ENCODE data around the gene TAC3.
"Not testable (repeated sequence)": the region's sequence is repeated elsewhere in the genome, so short reads cannot be mapped to it uniquely, and the experiment has no call there.

Gene TAC3

DNA sequence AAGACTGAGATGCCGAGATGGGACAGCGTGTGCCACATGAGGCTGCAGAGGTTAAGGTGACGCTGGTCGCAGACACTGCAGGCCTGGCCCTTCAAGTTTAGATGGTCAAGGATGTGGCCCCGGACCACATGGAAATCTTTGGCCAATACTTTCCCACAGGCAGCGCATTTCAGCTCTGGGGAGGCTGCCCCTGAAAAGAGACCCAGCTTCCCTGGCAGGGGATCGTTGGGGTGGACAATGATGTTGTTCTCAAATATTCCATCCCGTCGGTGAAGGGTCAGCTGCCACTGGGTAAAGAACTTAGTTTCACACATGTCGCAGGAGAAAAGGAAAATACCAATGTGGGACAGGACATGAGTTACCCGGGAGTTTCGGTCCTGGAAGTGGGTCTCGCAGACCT lies 12.9 kb downstream of the TAC3 start:
- DNase-seq: no peak

DNA sequence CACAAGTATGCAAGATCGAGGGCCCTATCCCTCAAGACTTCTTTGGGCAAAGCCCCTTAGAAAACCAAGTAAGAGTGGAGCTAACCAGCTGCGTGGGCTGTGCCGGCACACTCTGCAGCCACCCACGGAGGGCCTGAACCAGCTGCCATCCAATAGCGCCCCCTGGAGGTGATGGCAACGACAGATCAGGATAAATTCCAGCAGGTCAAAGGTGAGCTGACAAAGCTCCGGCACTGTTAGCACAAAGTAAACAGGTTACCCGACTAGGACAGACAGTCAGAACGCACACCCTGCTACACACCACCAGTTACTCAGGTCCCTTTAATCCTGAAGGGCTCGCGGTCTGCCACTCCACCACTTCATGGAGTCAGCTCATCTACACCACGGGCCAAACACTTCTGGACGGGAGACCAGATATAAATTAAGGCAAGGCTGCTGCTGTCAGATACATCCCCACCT lies 14.9 kb downstream of the TAC3 start:
- peak; percentile 26 to 80 (median 68) for DNase-seq

DNA sequence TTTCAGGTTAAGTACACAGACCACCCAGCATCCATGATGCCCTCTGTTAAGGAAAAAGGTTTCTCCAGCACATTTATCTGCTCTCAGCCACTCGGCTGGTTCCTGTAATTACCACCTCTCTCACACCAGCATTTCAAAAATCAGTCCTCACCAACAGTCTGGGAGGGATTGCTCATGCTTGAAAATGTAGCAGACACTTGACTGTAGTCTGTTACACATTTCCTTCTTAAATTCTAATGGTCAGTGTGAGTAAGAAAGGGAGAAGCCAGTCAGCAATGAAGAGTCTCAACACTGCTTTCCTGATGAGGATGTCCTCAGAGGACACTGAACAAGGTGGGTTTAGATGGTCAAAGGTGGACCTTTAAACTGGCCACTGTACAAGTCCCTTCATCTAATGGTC lies 15.9 kb downstream of the TAC3 start:
- no peak for DNase-seq

DNA sequence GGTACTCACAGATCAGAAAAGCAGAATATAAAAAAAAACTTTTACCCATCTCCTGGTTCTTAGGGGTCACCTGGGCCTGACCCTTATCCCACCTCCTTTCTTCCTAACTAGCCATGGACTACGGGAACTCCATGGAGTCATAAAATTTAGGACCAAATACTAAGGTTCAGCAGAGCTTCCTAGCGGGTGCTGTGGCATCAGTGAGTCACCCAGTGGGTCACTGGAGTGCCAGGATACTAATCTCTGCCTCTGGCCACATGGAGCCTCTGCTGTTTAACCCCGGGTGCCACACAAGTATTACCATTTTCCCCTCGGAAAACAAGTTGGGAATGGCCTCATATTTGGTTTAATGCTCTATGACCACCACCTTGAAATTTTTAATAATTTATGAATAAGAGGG lies 16.9 kb downstream of the TAC3 start:
- DNase-seq: no peak

DNA sequence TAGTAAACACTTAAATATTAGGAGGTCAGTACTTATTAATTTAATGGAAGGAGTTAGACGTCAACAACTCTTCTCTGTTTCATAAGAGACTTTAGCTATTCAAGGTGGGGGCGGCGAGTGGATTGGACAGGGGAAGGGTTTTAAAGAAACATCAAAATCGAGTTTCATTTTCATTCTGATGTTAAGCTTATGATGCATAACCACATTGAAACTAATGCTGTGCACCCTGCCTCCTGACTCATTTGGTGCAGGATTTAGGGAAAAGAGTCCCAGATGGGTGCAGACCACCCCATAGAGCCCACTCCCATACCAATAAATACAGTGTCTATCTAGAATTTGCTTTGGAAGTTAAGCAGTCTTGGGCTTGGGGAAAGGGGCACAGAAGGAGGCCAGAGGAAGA lies 17.3 kb downstream of the TAC3 start:
- DNase-seq: no peak

DNA sequence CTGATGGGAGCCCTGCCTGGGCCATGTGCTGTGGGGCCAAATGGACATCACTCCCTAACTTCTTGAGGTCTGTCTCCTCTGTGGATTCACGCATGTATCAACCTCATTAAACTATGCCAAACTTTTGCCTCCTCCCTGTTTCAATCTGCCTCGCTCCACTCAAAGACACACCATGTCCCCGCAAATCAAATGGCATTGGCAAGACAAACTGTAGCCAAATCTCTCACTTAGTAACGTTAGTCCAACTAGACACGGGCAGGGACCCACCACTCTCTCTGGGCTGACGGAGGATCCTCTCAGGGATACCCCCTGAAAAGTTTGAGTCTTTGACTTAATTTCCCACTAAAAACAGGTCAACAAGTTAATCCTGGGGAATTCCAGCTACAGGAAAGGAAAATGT lies 18.0 kb downstream of the TAC3 start:
- no peak for DNase-seq

DNA sequence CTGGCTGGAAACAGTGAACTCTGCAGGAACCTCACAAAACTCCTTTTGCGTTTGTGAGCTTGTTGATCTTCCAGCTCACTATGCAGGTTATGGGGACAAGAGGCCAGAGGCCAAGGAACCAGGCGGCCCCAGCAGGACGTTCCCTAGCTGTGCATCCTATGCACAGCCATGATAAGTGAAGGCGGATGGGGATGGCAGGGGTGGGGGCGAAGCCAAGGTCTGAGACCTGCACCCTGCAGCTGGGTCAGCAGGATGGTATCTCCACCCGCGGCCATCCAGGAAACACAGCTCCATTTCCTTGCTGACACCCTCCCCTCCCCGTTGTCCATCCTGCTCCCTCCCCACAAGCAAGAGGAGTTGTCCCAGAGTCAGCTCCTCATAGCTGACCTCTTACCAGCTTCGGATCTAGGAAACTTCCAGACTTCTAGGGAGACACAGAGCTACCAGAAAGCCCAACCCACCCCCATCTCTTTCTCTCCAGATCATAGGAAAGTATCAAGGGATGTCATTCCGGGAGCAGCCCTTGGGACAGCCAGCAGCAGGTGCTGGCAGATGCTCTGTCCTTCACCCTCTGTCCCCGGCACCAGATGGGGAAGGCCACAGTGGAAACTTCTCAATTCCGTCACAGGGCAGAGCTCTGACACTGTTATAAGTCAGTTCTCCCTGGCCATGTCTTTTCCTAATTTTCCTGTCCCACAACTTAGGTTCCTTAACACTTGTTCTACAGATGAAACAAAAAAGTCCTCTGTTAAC lies 19.4 kb downstream of the TAC3 start:
- no peak for DNase-seq

DNA sequence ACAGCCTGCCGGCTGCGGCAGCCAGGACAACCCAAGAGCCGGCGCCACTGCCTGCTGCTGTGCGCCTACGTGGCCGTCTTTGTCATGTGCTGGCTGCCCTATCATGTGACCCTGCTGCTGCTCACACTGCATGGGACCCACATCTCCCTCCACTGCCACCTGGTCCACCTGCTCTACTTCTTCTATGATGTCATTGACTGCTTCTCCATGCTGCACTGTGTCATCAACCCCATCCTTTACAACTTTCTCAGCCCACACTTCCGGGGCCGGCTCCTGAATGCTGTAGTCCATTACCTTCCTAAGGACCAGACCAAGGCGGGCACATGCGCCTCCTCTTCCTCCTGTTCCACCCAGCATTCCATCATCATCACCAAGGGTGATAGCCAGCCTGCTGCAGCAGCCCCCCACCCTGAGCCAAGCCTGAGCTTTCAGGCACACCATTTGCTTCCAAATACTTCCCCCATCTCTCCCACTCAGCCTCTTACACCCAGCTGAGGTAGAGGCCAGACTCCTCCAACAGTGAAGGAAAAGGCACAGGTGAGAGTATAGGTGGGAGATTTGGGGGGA lies 20.3 kb downstream of the TAC3 start:
- no peak for DNase-seq

DNA sequence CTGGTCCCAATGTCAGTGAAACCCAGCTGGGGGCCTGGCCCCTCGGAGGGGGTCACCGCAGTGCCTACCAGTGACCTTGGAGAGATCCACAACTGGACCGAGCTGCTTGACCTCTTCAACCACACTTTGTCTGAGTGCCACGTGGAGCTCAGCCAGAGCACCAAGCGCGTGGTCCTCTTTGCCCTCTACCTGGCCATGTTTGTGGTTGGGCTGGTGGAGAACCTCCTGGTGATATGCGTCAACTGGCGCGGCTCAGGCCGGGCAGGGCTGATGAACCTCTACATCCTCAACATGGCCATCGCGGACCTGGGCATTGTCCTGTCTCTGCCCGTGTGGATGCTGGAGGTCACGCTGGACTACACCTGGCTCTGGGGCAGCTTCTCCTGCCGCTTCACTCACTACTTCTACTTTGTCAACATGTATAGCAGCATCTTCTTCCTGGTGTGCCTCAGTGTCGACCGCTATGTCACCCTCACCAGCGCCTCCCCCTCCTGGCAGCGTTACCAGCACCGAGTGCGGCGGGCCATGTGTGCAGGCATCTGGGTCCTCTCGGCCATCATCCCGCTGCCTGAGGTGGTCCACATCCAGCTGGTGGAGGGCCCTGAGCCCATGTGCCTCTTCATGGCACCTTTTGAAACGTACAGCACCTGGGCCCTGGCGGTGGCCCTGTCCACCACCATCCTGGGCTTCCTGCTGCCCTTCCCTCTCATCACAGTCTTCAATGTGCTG lies 21.0 kb downstream of the TAC3 start:
- no peak for DNase-seq

DNA sequence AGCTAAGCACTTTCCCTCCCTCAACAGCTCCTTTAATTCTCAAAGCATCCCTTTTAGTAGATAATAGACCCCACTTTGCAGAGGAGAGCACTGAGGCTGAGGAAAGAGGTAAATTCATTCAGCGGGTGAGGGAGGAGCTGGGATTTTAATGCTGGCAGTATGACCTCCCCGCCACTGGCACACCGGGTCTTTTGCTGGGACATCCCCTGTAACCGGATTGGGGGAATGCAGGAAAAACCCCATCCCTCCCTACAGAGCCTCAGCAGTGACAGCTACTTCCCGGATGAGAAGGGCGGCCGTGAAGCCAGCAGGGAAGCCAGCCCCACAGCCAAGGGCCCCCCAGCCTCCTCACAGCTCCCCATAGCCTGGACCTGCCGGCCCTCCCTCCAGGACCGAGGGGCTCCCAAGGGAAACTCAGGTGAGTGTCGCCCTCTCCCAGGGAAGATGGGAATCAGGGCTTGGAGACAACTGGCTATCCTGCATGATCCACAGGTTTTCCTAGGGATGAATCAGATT lies 22.0 kb downstream of the TAC3 start:
- DNase-seq: no peak

DNA sequence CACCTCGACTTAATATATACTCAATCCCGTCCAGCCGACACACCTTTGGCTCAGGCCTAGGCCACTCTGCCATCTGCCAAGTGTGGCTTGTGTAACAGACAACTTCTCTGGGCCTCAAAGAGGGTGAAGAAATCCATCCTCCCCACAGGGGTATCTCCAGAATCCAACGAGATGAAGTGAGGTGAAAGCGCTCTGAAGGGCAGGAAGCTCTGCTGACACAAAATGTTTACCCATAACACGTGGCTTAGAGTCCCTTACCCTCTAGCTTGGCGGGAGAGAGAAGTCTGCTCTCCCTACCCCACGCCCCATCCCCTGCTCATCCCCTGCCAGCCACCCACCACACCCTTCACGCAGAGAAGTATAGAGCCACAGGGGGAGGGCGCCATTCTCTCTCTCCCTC lies 23.0 kb downstream of the TAC3 start:
- no peak for DNase-seq

DNA sequence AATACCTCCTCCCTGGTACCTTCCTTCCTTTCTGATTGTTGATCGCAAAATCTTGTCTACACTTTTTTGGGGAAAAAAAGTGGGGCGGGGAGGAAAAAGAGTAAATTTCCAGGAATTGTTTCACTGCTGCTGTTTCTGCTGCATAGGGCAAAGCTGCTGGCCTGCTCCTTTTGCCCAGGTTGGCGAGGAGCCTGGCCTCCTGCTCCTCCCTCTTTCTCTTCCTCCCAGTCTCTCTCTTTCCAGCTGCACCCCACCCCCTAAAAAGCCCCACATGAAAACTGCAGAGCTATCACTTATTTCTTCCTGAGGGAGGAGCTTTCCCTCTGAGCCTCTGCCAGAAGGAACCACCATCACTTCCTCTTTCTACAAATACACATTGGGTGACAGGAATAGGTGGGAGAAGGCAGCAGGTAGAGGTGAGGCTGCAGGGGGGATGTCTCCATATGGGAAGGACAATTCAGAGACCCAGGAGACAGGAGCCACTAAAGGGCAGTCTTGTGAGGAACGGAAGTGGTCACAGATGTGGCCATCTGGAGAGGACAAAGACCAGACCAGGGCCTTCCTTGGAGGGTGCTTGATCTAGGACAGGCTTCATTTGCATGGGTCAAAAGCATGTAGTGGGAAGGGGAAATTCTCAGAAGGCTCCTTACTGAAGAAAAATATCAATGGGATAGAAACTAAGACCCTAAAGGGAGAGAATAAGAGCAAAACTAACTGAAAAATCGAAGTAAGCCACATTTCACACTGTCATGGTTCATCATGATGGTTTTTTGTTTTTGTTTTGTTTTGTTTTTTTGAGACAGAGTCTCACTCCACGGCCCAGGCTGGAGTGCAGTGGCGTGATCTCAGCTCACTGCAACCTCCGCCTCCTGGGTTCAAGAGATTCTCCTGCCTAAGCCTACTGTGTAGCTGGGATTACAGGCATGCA lies 24.7 kb downstream of the TAC3 start:
- no peak for DNase-seq

DNA sequence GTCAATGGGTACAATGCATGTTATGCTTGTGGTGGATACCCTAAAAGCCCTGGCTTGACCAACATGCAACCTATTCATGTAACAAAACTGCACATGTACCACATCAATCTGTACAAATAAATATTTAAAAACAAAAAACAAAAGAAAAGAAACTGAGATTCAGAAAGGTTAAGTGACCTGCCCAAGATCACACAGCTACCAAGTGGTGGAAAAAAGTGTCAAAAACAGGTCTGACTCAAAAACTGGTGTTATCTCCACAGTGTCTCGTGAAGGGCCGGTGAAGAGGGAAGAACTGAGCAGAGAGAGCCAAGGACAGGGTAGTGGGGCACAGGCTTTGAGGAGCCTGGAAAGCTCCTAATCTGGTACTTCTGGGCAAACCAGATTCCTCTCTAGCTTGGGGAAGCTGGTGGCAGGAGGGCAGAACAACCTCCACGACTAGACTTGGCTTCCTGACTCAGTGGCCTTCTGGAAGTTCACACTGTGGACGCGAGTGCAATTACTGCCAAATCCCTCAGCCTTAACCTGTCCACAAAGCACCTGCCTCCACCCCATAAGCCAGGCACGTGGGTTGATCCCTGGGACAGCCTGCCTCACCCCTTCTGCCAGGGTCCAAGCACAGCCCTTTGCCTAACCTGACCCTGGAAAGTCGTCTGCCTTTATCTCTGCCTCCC lies 25.5 kb downstream of the TAC3 start:
- DNase-seq: no peak

DNA sequence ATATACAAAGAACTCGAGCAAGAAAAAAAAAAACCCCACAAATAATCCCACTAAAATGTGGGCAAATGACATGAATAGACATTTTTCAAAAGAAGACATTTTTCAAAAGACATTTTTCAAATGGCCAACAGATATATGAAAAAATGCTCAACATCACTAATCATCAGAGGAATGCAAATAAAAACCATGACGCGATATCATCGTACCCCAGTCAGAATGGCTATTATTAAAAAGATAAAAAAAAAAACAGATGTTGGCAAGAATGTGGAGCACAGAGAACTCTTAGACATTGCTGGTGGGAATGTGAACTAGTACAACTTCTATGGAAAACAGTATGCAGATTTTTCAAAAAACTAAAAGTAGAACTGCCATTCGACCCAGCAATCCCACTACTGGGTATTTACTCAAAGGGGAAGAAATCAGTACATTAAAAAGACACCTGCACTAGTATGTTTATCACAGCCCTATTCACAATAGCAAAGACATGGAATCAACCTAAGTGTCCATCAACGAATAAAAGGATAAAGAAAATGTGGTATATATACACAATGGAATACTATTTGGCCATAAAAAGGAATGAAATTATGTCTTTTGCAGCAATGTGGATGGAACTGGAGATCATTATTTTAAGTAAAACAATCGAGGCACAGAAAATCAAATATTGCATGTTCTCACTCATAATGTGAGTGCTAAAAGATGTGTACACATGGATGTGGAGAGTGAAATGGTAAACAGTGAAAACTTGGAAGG lies 26.3 kb downstream of the TAC3 start:
- no peak for DNase-seq

DNA sequence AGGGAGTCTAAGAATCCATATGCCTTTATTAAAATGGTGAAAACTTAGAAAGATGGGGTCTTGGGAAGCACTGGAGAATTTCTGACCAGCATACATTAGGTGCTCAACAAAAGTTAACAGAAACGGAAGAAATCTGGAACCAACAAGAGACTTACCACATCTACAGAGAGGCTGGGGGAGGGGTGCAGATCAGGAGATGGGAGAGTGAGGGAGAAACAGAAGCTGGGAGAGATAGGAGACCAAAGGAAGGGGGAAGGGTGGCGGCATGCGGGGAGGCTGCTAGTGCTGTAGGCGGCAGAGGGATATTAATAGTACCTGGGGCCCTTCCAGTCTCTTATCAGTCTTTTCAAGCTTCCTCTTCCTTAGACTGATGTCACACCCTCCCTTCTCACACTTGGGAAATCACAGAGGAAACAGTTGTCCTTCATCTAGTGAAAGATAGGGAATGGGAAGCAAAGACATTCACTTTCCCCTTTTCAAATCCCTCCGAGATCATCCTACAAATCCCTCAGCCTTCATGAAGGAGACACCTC lies 28.1 kb downstream of the TAC3 start:
- DNase-seq: no peak

DNA sequence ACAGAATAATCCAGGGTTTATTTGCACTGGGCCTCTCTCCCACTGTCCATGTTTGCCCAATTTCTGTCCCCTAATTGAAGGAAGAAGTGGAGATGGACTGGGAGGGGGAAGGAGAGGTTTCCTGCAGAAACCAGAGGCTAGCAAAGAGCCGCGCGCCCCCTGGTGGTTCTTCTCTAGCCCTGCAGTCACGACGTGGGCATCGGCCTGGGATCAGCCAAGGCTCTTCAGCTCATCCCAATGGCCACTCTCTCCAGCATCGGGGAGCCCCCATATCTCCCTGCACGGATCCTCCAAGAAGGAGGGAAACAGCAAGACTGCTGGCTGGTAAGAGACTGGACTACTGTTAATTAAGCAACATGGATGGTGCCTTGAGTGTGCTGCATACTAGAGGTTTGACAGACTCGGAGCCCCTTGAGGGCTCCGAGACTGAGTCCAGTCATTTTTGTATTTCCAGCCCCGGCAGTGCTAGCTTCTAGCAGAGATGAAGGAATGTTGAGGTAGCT lies 28.7 kb downstream of the TAC3 start:
- DNase-seq: peak; percentile 9 to 77 (median 62)

DNA sequence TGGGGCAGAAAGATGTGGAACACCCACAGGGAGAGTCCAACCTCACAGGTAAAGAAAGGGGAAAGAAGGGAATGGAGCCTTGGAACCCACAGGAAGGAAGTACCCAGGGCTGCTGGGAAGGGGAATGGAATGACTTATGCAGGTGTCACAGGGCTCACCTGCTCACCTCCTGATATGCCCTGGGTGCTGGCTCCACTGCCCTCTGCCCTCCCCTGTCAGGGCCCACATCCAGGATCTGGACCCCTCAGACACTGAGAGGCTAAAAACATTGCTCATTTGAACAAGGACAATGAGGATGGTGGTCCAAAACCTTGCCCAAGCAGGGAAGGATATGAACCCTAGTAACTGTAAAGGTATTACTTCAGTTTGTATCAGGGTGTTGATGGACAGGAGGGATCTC lies 29.3 kb downstream of the TAC3 start:
- no peak for DNase-seq

DNA sequence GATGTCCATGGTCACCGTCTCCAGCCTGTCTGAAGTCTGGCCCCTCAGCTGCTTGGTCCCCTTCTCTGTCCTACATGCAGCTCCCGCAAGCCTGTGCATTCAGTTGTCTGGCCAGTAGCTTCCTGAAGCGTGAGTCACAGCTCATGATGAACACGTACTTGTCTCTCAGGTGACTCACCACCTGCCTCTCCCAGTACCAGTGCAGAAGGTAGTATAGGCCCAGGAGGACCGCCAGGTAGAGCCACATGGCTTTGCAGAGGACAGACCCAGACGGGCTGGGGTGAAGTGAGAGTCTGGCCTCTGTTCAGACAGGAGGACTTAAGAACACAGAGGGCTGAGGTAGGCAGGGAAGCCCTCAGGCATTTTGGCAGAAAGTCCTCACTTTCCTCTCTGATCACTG lies 30.6 kb downstream of the TAC3 start:
- not testable (repeated sequence) for DNase-seq

DNA sequence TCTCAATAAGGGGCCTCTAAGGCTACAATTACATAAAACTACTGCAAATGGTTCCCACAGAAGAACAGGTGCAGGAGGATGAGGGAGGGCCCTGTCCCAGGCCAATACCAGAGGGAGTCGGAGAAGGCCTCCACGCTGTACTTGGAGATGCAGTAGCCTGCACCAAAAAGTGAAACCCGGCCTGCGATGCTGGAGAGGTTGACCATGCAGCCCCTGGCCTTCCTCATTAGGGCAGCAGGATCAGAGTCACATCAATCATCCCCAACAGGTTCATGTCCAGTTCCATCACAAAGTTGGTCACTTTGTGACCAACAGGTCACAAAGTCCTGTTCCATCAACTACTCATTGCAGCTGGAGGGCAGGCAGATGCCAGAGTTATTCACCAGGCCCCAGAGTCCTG lies 32.9 kb downstream of the TAC3 start:
- DNase-seq: no peak

DNA sequence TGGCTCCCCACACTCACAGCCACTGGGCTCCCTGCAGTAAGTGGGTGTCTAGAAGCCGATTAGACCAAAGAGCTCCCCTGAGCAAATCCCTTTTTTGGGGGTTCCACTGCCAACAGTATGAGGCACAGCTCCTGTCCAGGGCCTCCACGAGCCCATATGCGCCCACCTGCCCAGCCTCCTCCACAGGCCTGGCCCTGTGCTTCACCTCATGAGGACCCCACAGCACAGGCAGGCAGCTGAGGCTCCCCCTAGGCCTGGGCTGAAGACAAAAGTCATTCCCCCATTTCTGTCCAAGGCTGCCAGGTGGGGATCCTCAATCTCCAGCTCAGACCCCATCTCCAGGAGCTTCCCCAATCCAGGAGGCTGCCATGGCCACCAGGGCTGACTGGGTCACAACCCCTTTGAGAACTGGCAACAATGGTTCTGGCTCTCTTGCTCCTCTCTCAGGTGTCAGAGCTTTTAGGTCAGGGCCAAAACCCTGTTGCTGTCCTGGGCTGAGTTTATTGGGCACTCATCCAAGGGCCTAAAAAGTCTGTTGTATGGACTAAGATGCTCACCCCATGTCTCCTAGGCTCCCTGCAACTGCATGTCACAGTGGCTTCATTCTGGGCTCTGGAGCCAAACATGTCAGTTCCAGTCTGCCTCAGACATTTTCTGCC lies 33.6 kb downstream of the TAC3 start:
- not testable (repeated sequence) for DNase-seq
